Kidney epithelial cell (primary cell): Measurements from ENCODE around the gene CSH1. TPM values are rescaled to one million over a fixed set of nuclear protein-coding genes. Genes with fewer than 3 reads are reported as not detected.

Experiments
- DNase-seq: peaks from one replicate; pipeline ENCODE4 v3.0.0-alpha.2; 2010; ENCODE audit warnings: low read depth
- H3K27me3 ChIP-seq: 2 replicates; pipeline ENCODE4 v1.6.0; 2011; ENCODE audit warnings: low read length; ENCODE audit not compliant: control insufficient read depth, insufficient read depth
- H3K36me3 ChIP-seq: 2 replicates; pipeline ENCODE4 v1.5.1; 2011; ENCODE audit warnings: low read length; ENCODE audit not compliant: control insufficient read depth, insufficient read depth
- H3K4me3 ChIP-seq: 2 replicates; pipeline ENCODE4 v1.5.1; 2011; ENCODE audit warnings: low read depth, mild to moderate bottlenecking, control low read depth, low read length
- total RNA-seq: library from RNA; depleted of rRNA; stranded (reverse); fragments of >200 nt; gene quantifications from 2 replicates; pipeline ENCODE4 v1.2.3, GENCODE V29; 2015
- TF ChIP-seq, protein P1 (sequence below): IDR thresholded peaks from 2 replicates; pipeline ENCODE4 v1.5.1; 2011; ENCODE audit warnings: mild to moderate bottlenecking, moderate library complexity, low read length, control low read depth, inconsistent platforms; ENCODE audit not compliant: insufficient read depth, poor library complexity, severe bottlenecking

Gene CSH1
- total RNA-seq, 1 donor from 2014 or later: not detected

DNA sequence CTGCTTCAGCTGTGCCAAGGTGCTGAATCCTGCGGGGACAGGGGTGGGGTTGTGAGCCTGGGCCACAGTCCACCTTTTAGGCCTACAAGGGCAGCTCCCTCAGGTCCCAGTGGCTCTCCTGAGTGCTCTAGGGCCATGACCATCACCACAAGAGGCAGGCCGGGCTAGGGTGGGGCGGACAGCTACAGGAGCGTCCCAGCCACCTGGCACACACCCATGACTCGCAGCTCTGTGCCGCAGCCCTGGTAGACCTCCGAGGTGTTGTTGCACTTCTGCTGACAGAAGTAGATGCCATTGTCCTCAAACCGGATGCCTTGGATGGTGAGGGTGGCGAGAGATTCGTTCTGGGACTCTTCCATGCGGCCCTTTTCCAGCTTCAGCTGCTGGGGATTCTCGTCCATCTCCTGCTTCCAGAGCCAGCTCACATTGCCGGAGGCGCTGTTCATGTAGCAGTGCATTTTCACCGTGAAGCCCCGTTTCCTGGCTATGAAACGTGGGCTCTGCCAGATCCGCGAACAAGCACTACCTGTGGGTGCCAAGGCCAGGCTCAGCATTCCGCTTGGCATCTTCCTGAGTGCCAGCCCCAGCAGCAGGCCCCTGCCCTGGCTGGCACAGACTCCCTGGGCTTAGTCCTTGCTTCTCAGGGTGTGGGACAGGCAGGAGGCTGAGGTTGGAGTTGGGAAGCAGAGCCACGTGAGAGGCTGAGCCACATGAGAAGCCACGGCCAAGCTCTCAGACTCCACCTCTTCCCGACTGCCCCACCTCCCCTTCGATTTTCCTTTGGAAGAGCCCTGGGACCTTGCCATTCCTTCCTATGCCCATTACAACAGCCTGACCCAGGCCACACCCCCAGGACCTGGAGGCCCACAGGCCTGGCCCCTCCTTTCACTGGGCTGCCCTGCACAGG is 33.7 kb upstream of the CSH1 start:
- Histone ChIP-seq H3K27me3 (peaks cover 2% of the 10 kb centered on the region), H3K36me3 (no peaks in the 10 kb centered on the region), H3K4me3 (no peak overlapping the region)
- no peak for DNase-seq
- TF ChIP-seq, protein P1, sequence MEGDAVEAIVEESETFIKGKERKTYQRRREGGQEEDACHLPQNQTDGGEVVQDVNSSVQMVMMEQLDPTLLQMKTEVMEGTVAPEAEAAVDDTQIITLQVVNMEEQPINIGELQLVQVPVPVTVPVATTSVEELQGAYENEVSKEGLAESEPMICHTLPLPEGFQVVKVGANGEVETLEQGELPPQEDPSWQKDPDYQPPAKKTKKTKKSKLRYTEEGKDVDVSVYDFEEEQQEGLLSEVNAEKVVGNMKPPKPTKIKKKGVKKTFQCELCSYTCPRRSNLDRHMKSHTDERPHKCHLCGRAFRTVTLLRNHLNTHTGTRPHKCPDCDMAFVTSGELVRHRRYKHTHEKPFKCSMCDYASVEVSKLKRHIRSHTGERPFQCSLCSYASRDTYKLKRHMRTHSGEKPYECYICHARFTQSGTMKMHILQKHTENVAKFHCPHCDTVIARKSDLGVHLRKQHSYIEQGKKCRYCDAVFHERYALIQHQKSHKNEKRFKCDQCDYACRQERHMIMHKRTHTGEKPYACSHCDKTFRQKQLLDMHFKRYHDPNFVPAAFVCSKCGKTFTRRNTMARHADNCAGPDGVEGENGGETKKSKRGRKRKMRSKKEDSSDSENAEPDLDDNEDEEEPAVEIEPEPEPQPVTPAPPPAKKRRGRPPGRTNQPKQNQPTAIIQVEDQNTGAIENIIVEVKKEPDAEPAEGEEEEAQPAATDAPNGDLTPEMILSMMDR: no peak

- no peak for DNase-seq
- no peaks in the 10 kb centered on the region for H3K36me3 ChIP-seq
- no peak overlapping the region for H3K4me3 ChIP-seq
- TF ChIP-seq, protein P1: no peak
- H3K27me3 ChIP-seq: no peaks in the 10 kb centered on the region
These were observed 32.8 kb upstream of the CSH1 start for GRCh38 chr17:63928966-63929695.

GRCh38 chr17:63928172-63928666 is 31.8 kb upstream of the CSH1 start:
- Histone ChIP-seq H3K36me3 (no peaks in the 10 kb centered on the region), H3K27me3 (no peaks in the 10 kb centered on the region), H3K4me3 (no peak overlapping the region)
- TF ChIP-seq, protein P1: no peak
- DNase-seq: no peak

DNA sequence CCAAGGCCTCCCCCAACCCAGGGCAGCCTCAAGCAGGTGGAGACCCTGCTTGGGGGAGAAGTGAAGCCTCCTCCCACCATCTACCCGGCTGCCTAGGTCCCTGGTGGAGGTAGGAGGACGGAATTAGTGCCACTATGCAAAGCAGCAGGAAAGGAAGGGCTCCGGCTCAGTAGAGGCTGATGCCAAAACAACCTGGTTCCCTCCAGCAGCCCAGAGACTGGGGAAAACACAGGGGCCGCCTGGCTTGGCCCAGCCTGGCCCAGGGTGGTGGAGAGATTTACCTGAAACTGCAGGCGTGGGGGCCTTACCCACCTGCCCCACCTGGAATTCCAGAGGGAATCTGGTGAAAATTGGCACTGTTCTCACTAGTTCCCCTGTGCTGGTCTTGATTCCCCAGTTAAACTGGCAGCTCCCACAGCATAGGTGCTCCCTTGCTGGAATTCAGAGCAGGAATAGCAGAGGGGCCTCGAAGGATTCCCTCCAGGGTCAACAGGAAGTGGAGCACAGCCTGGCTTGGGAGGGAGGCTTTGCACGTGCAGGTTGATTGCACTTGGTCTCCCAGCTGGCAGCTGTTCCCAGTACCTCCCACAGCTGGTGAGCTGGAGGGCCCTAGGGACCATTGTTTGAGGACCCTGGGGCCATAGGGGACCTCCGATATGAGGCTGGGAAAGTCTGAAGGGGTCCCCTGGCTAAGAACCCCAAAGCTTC is 31.2 kb upstream of the CSH1 start:
- H3K4me3 ChIP-seq: no peak overlapping the region
- TF ChIP-seq, protein P1: no peak
- H3K36me3 ChIP-seq: no peaks in the 10 kb centered on the region
- no peaks in the 10 kb centered on the region for H3K27me3 ChIP-seq
- DNase-seq: no peak

DNA sequence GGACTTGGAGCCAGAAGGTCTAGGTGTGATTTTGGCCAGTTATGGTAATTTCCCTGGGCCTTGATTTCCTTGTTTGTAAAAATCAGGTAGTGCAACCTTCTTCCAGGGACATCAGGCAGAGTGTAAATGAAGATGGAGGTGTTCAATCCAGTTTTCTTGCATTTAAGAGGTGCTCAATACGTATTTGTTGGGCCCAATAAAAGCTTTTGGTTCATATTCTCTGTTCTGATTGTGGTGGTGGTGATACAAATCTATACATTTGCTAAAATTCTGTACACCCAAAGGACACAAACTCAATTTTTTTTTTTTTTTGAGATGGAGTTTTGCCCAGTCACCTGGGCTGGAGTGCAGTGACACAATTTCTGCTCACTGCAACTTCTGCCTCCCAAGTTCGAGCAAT is 29.8 kb upstream of the CSH1 start:
- H3K27me3 ChIP-seq: no peaks in the 10 kb centered on the region
- TF ChIP-seq, protein P1: no peak
- no peak overlapping the region for H3K4me3 ChIP-seq
- DNase-seq: no peak
- no peaks in the 10 kb centered on the region for H3K36me3 ChIP-seq
